HG03575 (cell line): ENCODE data around the gene FBXO34.
"Not testable (repeated sequence)": the region's sequence is repeated elsewhere in the genome, so short reads cannot be mapped to it uniquely, and the experiment has no call there.

Experiments
- ATAC-seq: cut with Tn5 transposase; IDR thresholded peaks from one replicate; pipeline ENCODE4 v1.9.1; 2021; ENCODE audit not compliant: unreplicated experiment, insufficient number of reproducible peaks, low FRiP score; ENCODE audit errors: extremely low read depth

Gene FBXO34

DNA sequence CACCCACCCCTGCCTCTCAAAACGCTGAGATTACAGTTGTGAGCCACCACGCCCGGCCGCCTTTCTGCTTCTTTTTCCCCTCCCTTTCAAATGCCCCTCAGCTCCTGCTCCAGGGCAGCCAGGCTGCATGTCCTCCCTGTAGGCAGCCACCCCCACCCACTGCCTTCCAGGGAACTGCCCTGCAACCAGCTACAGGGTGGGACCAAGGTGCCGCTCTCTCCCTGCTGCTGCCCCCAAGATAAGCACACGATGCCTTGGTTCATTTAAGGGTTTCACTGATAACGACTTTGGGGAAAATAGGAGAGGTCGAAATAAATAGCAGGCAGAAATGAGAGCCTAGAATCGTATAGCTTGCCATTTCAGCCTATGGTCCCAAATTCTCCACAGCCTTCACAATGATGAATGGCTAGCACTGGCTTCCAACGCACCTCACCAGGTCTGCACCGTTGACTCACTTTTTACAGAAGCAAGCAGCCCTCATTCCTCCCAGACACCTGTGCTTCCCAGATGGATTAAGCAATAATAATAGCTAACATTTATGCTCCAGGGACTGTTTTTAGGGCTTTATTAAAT, 99.7 kb downstream of the FBXO34 start:
- ATAC-seq, result no peak

DNA sequence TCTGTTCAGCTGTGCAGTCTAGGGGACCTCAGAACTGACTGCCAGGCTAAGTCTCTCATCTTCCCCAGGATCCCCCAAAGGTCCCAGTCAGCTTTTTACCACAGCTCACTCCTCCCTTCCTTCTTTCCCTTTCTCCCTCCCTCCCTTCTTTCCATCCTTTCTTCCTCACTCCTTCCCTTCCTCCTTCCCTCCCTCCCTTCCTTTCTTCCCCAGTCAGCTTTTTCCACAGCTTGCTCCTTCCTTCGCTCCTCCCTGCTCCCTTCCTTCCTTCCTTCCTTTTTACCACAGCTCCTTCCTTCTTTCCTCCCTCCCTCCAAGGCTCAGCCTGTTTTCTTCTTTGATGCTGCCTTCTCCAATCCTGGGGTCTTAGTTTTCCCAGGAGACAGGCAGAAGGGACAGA, 101.2 kb downstream of the FBXO34 start:
- ATAC-seq, result no peak

DNA sequence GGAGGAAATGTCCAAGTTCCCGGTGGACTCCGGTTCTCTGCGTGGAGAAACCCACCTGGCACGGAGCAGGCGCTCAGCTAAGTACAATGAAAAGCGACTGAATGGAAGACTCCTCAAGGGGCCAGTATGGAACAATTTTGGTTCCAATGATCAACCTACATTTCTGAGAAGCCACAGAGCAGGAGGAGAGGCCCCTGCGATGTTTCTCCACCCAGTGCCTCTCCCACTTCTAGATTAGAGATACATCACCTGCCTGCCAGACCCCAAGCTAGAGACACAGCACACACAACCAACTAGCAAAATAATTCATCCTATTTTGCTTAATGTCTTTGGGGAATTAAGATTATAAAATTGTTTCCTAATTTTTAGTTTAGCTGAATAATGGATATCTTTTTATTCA, 101.6 kb downstream of the FBXO34 start:
- no peak for ATAC-seq

DNA sequence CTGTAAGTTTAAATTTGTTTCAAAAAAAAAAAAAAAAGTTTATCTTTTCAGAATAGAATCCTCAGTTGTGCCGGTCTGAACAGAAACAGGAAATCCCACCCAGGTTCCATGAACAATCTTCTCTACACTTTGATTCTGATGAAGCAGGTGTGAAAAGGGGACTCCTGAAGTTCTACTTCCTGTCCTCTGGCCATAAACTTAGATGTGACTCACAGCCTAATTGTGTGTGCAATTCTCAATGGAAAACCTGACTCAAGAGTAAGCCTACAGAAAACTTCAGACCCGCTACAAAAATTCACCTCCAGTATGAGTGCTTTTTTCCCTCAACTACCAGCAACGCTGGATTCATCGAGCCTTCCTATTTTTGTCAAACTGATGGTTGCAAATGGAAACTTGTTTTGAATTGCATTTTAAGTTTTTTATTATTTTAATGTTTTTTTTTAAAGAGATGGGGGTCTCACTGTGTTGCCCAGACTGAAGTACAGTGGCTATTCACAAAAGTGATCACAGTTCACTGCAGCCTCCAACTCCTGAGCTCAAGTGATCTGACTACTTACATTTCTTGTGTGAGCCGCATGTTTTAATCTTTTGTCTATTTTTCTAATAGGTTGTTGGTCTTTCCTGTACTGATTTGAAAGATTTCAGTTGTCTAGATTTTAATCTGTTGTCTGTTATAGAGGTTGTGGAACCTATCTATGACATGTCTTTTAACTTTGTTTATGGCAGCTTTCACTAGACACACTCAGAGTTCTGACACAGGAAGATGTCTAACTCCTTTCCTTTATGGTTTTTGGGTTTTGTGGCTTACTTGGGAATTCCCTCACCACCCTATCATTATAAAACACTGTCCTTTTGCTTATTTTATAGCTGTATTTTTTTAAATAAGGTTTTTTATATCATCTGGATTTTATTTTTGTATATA, 102.8 kb downstream of the FBXO34 start:
- ATAC-seq, result no peak

DNA sequence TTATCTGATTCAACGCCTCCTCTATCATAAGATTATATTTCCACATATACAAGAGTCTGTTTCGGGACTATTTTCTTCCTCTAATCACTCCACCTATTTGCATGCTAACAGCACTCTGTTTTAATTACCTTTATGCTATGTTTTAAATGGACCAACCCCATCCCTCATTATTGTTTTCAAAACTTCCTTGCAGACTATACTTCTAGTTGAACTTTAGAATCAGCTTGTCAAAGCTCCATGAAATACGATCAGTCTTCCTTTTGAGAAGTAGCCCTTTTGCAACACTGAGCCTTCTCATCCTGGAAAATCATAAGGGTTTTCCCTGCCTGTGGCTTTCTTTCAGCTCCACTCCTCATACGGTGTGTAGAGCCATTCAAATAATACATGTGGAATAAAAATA, 103.5 kb downstream of the FBXO34 start:
- ATAC-seq, result no peak

DNA sequence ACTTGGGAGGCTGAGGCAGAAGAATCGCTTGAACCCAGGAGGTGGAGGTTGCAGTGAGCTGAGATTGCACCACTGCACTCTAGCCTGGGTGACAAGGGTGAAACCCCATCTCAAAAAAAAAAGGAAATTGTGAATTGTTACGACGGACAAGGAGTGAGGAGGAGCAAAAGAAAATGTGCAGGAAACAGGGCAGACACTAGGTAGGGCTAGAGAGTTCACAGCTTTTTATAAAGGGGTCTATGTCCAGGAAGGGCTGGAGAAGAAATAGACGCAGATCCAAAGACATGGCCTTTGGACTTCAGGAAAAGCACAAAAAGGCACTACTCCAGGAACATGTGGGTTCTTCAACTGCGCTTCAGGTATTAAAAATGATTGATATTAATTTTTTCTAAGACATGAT, 106.0 kb downstream of the FBXO34 start:
- ATAC-seq, result no peak

DNA sequence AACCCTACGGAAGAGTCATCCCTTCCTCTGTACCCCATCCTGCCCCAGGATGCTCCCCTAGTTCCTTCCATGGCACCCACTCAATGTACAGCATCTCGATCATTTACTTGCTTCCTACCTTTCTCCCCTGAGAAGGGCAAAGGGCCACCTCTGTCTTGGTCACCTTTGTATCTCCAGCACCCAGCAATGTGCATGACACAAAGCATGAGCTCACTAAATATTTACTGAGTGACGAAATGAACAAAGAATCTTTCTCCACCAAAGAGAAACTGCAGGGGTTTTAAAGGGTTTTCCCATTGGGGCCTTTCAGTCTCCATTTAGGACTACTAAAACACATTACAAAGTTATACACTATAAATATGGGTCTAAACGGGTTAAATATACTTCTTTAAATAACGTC, 109.8 kb downstream of the FBXO34 start:
- ATAC-seq, result no peak

DNA sequence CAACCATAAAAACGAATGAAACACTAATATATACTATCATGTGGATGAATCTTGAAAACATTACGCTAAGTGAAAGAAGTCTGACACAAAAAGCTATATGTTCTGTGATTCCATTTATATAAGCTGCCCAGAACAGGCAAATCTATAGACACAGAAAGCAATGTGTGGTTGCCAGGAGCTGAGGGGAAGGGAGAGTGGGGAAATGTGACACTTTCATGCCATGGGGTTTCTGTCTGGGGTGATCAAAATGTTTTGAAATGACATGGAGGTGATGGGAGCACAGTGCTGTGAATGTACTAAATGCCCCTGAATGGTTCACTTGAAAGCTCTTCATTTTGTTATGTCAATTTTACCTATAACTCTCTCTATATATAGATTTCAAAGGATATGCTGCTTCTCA, 110.3 kb downstream of the FBXO34 start:
- ATAC-seq, result no peak

DNA sequence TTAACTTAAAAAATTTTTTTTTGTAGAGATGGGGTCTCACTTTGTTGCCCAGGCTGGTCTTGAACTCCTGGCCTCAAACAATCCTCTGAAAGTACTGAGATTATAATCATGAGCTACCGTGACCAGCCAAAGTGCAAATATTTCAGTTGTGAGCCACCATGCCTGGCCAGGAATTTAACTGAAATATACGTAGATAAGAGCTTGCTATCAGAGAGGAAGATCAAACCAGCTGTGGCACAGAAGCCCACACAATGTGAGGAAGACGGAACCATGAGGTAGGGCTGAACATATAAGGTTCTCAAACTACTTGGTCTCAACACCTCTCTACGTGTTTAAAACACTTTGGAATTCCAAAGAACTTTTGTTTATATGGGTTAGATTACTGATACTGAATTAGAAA, 111.3 kb downstream of the FBXO34 start:
- ATAC-seq, result no peak

DNA sequence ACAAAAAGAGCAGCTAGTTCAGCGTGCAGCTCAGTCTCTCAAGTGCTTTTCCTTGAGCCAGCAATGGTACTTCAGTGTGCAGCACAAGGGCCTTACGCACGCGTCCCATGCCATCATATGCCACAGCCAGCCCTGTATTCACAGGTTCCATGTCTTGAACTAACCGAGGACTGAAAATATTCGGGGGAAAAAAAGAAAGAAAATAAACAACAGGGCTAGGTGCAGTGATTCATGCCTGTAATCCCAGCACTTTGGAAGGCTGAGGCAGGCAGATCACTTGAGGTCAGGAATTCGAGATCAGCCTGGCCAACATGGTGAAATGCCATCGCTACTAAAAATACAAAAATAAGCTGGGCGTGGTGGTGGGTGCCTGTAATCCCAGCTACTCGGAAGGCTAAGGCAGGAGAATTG, 111.8 kb downstream of the FBXO34 start:
- not testable (repeated sequence) for ATAC-seq

DNA sequence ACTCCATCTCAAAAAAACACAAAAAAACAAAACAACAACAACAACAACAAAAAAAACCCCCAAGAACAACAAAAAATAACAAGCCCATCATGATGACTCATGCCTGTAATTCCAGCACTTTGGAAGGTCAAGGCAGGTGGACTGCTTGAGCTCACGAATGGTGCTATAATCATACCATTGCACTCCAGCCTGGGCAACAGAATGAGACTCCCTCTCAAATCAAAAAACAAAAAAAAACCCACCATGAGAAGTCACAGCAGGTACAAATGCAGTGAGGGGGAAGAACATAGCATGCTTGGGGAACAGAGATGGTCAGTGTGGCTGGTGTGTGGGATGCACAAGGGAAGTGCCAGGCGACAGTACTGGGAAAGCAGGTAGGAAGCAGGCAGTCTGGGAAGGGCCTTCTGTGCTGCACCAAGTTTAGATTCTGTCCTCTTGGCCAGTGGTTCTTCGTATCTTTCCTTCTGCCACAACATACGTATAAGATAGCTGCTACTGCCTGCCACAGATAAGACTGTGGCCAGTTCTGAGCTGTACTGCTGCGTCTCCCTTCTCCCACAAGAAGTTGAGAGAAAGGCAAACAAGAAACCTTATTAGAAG, 112.4 kb downstream of the FBXO34 start:
- ATAC-seq, result no peak

DNA sequence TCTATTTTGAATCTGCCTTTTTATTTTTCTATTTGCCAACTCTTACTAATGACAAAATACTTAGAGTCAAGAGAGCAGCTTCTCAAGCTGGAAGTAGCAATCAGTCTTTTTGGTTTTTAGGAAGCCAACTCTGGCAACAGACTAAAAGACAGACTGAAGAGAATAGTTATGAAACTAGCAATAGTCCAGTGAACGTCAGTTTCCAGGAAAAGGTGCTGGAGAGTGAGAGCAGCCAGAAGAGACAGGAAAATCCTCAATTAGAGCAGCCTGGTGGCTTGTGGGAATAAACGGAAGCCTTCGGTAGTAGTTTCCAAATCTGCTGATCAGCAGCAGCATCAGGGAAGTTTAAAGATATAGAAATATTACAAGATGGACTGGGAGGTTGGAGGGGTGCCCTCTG, 113.3 kb downstream of the FBXO34 start:
- ATAC-seq, result no peak

DNA sequence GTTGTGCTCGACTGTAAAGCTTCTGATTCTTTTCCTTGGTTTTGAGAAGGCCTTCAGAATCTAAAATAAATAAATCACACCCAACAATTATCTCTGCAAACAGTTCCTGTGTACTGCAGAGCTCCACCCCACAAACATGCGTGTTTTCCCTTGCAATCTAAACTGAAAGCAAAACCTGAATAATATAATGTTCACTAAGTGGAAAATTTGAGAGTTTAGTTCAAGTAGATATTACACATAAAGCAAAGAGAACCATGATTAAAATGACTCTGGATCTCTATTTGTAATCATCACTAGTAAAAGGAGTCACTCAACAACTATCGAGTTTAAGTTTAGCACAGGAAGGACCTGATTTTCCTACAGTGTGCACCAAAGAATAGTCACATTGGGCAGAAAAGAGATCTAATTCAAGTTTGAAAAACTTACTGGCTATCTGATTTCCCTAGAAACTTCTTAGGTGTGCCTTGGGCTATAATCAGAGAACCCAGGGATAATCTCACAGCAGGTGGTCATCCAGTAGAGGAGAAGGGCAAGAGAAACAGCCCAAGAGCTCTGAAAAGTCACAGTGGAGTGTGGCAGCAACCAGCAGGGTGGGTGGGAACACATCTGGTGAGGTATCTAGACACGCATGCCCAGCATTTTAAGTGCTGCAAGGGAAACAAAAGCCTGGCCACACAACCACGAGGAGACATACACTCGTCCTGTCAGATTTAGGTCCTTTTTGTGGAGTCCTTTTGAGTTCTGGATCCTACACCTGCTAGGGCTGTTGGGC, 115.0 kb downstream of the FBXO34 start:
- ATAC-seq, result no peak

DNA sequence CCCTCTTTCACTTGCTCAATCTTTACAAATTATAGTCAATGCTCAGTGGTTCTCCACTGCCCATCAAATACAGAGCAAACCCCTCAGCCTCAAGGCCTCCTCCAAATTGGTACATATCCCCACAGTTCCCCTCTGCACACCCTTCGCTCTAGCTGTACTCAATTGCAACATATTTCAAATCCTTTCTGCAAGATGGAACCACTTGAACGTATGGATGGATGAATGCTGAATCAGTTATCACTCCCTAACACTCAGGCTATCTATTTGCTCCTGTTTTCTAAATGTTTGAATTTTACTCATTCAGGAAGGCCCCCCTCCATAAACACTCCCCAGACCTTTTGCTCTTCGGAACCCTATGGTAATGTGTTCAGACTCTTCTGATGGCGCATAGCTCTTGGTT, 115.9 kb downstream of the FBXO34 start:
- ATAC-seq, result no peak

DNA sequence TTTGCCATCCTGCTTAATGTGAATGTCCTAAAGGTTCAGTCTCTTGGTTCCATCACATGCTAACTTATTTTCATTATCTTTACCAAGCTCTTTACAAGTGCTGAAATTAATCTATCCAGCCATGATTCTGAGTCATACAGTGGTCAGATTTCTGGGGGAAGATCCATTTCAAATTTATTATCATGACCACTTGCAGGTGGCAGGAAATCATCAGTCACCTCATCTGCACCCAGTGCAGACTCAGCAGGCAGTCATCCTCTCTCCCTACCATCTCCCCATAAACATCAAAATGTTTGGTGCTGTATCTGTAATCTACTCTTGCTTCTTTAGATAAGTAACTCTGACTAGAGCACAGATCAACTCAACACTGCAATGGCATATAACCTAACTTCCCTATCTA, 116.9 kb downstream of the FBXO34 start:
- ATAC-seq, result no peak

DNA sequence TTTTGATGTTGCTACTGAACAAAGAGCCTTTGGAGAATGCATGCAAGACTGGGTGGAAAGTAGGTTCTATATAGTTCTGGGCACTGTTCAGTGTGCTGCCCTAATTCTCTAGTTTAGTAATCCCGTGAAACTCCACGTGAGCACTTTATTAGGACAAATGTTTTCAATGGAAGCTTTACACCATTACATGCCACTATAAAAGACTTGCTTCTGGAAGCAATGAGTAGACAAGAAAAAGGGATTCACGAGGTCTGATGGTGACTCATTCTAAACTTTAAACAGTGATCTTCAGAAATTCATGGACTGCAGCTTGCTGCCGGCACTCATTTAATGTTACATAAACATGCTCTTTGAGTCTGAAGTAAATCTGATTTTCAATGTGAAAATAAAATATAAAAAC, 118.1 kb downstream of the FBXO34 start:
- no peak for ATAC-seq

DNA sequence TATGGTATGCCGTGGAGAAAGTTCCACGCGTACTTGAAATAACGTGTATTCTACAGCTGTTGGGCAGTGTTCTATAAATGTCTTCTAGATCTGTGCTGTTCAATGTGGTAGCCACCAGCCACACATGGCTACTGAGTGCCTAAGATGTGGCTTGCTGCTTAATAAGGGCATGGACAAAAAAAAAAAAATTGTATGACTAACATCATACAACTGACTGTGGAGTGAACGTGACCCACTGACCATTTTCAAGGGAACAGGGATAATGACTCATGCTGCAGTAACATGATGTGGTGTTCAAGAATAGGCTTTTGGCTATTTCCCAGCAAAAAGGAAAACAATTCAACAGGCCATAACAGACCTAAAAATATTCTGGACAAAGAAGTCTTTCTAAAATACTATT, 127.5 kb downstream of the FBXO34 start:
- ATAC-seq, result no peak

DNA sequence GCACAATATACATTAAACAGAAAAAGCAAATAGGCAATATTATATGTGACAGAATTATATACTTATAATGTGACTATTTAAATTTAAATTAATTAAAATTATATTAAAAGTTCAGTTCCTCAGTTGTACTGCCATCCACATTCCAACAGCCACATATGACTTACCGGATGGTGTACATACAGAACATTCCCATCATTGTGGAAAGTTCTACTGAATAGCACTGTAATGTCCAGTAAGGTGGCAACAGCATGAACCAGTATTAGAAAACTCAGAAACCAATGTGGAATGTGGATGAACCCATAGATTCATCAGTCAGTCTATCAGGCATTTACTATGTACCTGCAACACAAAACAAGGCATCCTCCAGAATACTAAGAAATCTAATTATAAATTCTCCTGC, 128.0 kb downstream of the FBXO34 start:
- no peak for ATAC-seq

DNA sequence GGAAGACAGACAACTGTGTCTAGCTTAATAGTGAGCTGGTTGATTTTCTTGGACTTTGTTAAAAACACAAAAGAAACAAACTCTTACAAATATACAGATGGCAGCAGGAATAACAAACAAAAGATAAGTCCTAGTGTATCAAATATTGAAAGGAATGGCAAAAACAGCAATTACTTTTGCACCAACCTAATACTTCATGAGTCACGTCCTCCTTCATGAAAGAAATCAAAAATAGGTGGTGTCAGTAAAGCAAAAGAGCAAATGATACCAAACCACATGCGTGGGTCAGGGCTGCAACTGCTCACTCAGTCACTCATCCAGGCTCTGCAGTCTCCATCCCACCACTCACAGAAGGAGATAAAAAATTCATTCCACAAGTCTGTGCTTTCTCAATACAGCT, 128.6 kb downstream of the FBXO34 start:
- ATAC-seq, result no peak

DNA sequence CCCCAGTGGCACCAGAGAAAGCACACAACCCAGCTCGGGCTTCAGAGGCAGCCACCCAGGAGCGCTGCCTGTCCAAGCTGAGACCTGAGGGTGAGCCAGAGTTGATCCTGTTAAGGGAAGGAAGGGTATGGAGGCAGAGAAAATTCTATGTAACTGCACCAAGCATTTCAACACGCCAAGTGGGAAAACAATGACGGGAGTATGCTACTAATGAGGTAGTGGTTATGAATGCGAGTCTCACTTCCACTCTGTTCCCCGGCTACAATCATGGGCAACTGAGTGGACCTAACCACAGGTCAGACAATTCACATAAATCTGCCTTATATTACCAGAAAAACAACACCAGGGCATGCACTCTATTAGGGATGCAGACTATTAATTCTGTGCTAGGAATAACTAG, 130.5 kb downstream of the FBXO34 start:
- ATAC-seq, result no peak
